Endothelial cell of umbilical vein (primary cell): ENCODE measurements around the gene RBPJ. TPM values are rescaled to one million over a fixed set of nuclear protein-coding genes. Genes with fewer than 3 reads are reported as not detected.

Experiments
- BruUV-seq: library from RNA; stranded (reverse); fragments of 400-500 nt; replicated peaks from 2 replicates; lab custom pipeline; 2021; lab: Mats Ljungman, UMichigan
- CTCF ChIA-PET: fragments of 300-600, 350-600 bp; sonication (Branson Sonifier 250); formaldehyde crosslinking; loops from one replicate; lab custom pipeline; 2021; ENCODE audit warnings: antibody characterized with exemption, inconsistent platforms; lab: Charles Lee
- POLR2A ChIA-PET: fragments of 300-600, 350-600 bp; sonication (Branson Sonifier 250); formaldehyde crosslinking; loops from one replicate; lab custom pipeline; 2021; ENCODE audit warnings: antibody characterized with exemption, inconsistent platforms; lab: Charles Lee
- DNase-seq: peaks from one replicate; pipeline ENCODE4 v3.0.0-alpha.2; 2011; ENCODE audit warnings: low read depth, low spot score
- FAIRE-seq: peaks from 2 replicates; lab custom pipeline; 2011; peaks lifted over from hg19 to GRCh38; lab: Jason Lieb, UNC
- H2AFZ ChIP-seq: 2 replicates; pipeline ENCODE4 v1.6.0; 2012; ENCODE audit warnings: low read depth, low read length, control low read depth, inconsistent platforms
- H3K27ac ChIP-seq: 2 replicates; pipeline ENCODE4 v1.5.1; 2011; ENCODE audit warnings: low read depth, mild to moderate bottlenecking, control low read depth, low read length, moderate library complexity; ENCODE audit not compliant: insufficient read depth
- H3K27me3 ChIP-seq, 2 experiments: 2 replicates each; pipeline versions ENCODE4 v1.6.0 to v1.6.1; 2011; ENCODE audit warnings: low read length in 2 of 2, mixed read lengths in 1 of 2; ENCODE audit not compliant: control insufficient read depth in 2 of 2, insufficient read depth in 2 of 2
- H3K36me3 ChIP-seq, 2 experiments: 2 replicates in 1 of 2; 3 replicates in 1 of 2; pipeline ENCODE4 v1.5.1; 2011; ENCODE audit warnings: low read length in 2 of 2, mild to moderate bottlenecking in 1 of 2, moderate library complexity in 1 of 2; ENCODE audit not compliant: control insufficient read depth in 2 of 2, insufficient read depth in 2 of 2; ENCODE audit errors: extremely low read depth in 1 of 2
- H3K4me1 ChIP-seq: 3 replicates; pipeline ENCODE4 v1.5.1; 2011; ENCODE audit warnings: mild to moderate bottlenecking, low read length; ENCODE audit not compliant: control insufficient read depth, insufficient read depth; ENCODE audit errors: extremely low read depth
- H3K4me2 ChIP-seq: 2 replicates; pipeline ENCODE4 v1.6.1; 2011; ENCODE audit warnings: low read length, control low read depth, mixed read lengths; ENCODE audit not compliant: insufficient read depth
- H3K4me3 ChIP-seq, 3 experiments: fragments of 200-600 bp in 1 of 3; sonication (generic), shearing (Covaris generic) in 1 of 3; replicated peaks in 1 of 3; 2 replicates each; pipeline ENCODE4 v1.5.1; 2011 to 2016; ENCODE audit warnings: control low read depth in 3 of 3, low read length in 3 of 3, mild to moderate bottlenecking in 2 of 3, inconsistent platforms in 1 of 3, low read depth in 1 of 3, moderate library complexity in 1 of 3; ENCODE audit not compliant: insufficient read depth in 1 of 3
- H3K79me2 ChIP-seq: 2 replicates; pipeline ENCODE4 v1.6.0; 2012; ENCODE audit warnings: low read length, inconsistent platforms; ENCODE audit not compliant: control insufficient read depth, insufficient read depth
- H3K9ac ChIP-seq: replicated peaks from 2 replicates; pipeline ENCODE3; 2011; ENCODE audit warnings: low read length, control low read depth; ENCODE audit not compliant: insufficient read depth; ENCODE audit errors: extremely low read depth
- H3K9me1 ChIP-seq: replicated peaks from 3 replicates; pipeline ENCODE4 v1.6.0; 2011; ENCODE audit warnings: mild to moderate bottlenecking, low read length; ENCODE audit not compliant: control insufficient read depth, insufficient read depth; ENCODE audit errors: extremely low read depth
- H3K9me3 ChIP-seq: replicated peaks from 2 replicates; pipeline ENCODE4 v1.5.1; 2012; ENCODE audit warnings: low read length, inconsistent platforms; ENCODE audit not compliant: control insufficient read depth, insufficient read depth
- H4K20me1 ChIP-seq: replicated peaks from 2 replicates; pipeline ENCODE3; 2011; ENCODE audit warnings: mild to moderate bottlenecking, low read length; ENCODE audit not compliant: control insufficient read depth, insufficient read depth; ENCODE audit errors: extremely low read depth
- CTCF ChIP-seq, 2 donors: IDR thresholded peaks; 1 replicate in 1 of 2; 2 replicates in 1 of 2; pipeline ENCODE4 v1.5.1; 2011; ENCODE audit warnings: low read length in 2 of 2, mild to moderate bottlenecking in 2 of 2, moderate library complexity in 2 of 2, control low read depth in 1 of 2, inconsistent platforms in 1 of 2, low read depth in 1 of 2; ENCODE audit not compliant: insufficient read depth in 1 of 2; ENCODE audit errors: extremely low read depth in 1 of 2
- EZH2 ChIP-seq: IDR thresholded peaks from 2 replicates; pipeline ENCODE4 v1.6.1; 2012; ENCODE audit warnings: borderline replicate concordance, low read depth, mild to moderate bottlenecking, moderate library complexity, low read length, inconsistent platforms; ENCODE audit not compliant: severe bottlenecking
- FOS ChIP-seq: IDR thresholded peaks from 2 replicates; pipeline ENCODE4 v1.6.1; 2011; ENCODE audit warnings: mild to moderate bottlenecking, low read length, moderate library complexity, borderline replicate concordance; ENCODE audit not compliant: insufficient read depth
- GATA2 ChIP-seq: IDR thresholded peaks from 2 replicates; pipeline ENCODE4 v1.7.0; 2011; ENCODE audit warnings: low read depth, mild to moderate bottlenecking, moderate library complexity, mixed read lengths, low read length; ENCODE audit not compliant: insufficient read length, insufficient read depth
- JUN ChIP-seq: IDR thresholded peaks from 2 replicates; pipeline ENCODE4 v1.6.1; 2011; ENCODE audit warnings: borderline replicate concordance, low read depth; ENCODE audit not compliant: insufficient read length, insufficient read depth
- MAX ChIP-seq: IDR thresholded peaks from 2 replicates; pipeline ENCODE4 v1.6.1; 2011; ENCODE audit not compliant: insufficient read depth, insufficient read length
- MYC ChIP-seq: IDR thresholded peaks from one replicate; pipeline ENCODE4 v1.6.1; 2011; ENCODE audit warnings: mild to moderate bottlenecking, low read depth, low read length
- POLR2A ChIP-seq: IDR thresholded peaks from 2 replicates; pipeline ENCODE4 v1.6.1; 2012; ENCODE audit warnings: low read depth, mild to moderate bottlenecking, control low read depth, low read length
- POLR2AphosphoS5 ChIP-seq: IDR thresholded peaks from 2 replicates; pipeline ENCODE4 v1.6.1; 2012; ENCODE audit warnings: low read depth, mild to moderate bottlenecking, control low read depth, low read length, moderate library complexity; ENCODE audit not compliant: insufficient read depth
- dilution Hi-C: fragments of 300-500 bp; cut with MboI; formaldehyde crosslinking; loops from one replicate; pipeline ENCODE4 v1.15.0; 2019; ENCODE audit warnings: low sequenced_read_pairs; ENCODE audit not compliant: extremely low pct_ligation_motif_present
- intact Hi-C: fragments of 100-400 bp; cut with micrococcal nuclease; formaldehyde crosslinking; loops from one replicate; pipeline ENCODE4 v1.10.0; 2022
- polyA plus RNA-seq, 4 experiments: library from polyadenylated mRNA; depleted of rRNA in 3 of 4; stranded (reverse) in 3 of 4; unstranded in 1 of 4; fragments of >200 nt; gene quantifications; 2 replicates each; pipeline versions ENCODE4 v1.2.1 to v1.2.3, GENCODE V29; 2011 to 2012; ENCODE audit warnings: missing spikeins in 1 of 4
- total RNA-seq: library from RNA; stranded (reverse); gene quantifications from 2 replicates; pipeline ENCODE4 v1.2.3, GENCODE V29; 2021

RBPJ gene
- total and polyA plus RNA-seq, 2 donors (not counting 3 experiments of a cell fraction or from before 2014, with no cell fraction given) = 17.0 to 42.9 TPM

- no peaks in the 10 kb centered on the region for H3K9me1 ChIP-seq
- H3K27ac ChIP-seq = no peak overlapping the region
- DNase-seq (no peak), FAIRE-seq (no peak)
- no peaks in the 10 kb centered on the region for H3K4me1 ChIP-seq
- no peaks in the 10 kb centered on the region for H3K27me3 ChIP-seq
- no peak for TF ChIP-seq CTCF (IDR thresholded peaks at IDR 0.05; ENCODE audit: extremely low read depth in 1 of 2, insufficient read depth in 1 of 2, low read depth in 1 of 2, low read length in 2 of 2)
- no peak for TF ChIP-seq FOS
- TF ChIP-seq POLR2AphosphoS5 = no peak
- no peak for TF ChIP-seq EZH2
- no peak for TF ChIP-seq JUN
- TF ChIP-seq GATA2 = no peak
- TF ChIP-seq MYC = no peak
- no peak for TF ChIP-seq MAX
- no peak for TF ChIP-seq POLR2A
- dilution Hi-C loops = no loop called here
- no peak overlapping the region for H3K4me2 ChIP-seq
- no peak overlapping the region for H2AFZ ChIP-seq
- H4K20me1 ChIP-seq = no peaks in the 10 kb centered on the region
- ChIA-PET CTCF (no interaction called here), POLR2A (no interaction called here)
- no peak overlapping the region for H3K9ac ChIP-seq
- no peaks in the 10 kb centered on the region for H3K36me3 ChIP-seq
- no peaks in the 10 kb centered on the region for H3K79me2 ChIP-seq
- intact Hi-C loops = no loop called here
- H3K4me3 ChIP-seq = no peak overlapping the region
- no peaks in the 10 kb centered on the region for H3K9me3 ChIP-seq
- no TSS peak for BruUV-seq
These were observed 36.3 kb upstream of the RBPJ start for GRCh38 chr4:26284536-26284935.
